ENCODE data around the gene SEZ6L.
A peak's percentile ranks its signal among the peaks of the same experiment; 100 is the strongest.

SEZ6L gene

DNA sequence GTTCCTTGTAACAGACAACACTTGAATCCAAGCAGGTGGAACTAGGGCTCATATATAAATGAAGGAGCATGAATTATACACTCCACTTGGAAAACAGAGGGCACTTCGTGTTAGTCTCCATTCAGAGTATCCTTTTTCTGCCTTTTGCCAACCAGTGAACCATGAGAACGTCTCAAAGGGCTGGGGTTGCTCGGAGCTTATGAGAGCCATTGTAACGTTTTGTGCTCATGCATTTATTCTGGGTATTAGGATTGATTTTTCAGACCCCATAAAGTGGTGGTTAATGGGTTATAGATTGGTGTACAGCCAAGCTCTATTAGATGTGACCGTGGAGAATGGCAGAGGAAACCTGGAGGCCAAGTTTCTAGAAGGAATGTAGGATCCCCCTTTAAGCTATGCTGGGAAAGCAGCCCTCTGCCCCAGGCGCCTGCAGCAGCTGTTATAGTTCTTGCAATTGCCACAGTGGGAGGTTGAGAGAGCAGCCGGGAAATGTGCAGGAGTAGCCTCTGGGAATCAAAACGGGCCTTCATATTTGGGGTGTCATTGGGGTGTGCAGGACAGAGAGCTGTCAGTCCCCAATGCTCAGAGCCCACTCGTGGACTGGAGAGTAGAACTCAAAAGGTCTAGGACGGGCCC lies 205.2 kb downstream of the SEZ6L start:
- TF ChIP-seq, protein P1, sequence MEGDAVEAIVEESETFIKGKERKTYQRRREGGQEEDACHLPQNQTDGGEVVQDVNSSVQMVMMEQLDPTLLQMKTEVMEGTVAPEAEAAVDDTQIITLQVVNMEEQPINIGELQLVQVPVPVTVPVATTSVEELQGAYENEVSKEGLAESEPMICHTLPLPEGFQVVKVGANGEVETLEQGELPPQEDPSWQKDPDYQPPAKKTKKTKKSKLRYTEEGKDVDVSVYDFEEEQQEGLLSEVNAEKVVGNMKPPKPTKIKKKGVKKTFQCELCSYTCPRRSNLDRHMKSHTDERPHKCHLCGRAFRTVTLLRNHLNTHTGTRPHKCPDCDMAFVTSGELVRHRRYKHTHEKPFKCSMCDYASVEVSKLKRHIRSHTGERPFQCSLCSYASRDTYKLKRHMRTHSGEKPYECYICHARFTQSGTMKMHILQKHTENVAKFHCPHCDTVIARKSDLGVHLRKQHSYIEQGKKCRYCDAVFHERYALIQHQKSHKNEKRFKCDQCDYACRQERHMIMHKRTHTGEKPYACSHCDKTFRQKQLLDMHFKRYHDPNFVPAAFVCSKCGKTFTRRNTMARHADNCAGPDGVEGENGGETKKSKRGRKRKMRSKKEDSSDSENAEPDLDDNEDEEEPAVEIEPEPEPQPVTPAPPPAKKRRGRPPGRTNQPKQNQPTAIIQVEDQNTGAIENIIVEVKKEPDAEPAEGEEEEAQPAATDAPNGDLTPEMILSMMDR (conservative IDR thresholded peaks at IDR 0.05; ENCODE audit: low read length): no peak
- no peak for TF ChIP-seq EZH2phosphoT487 (IDR thresholded peaks at IDR 0.05; ENCODE audit: borderline replicate concordance)
- Histone ChIP-seq H3F3A (ENCODE audit: low read depth) (no peaks in the 10 kb centered on the region), H3K36me3 (ENCODE audit: insufficient read depth, low read length) (no peaks in the 10 kb centered on the region), H4K20me1 (ENCODE audit: insufficient read depth, low read length, poor library complexity, severe bottlenecking) (no peaks in the 10 kb centered on the region), H3K4me3 (ENCODE audit: low read length, poor library complexity, severe bottlenecking) (no peak overlapping the region), H2AFZ (ENCODE audit: low read length) (no peak overlapping the region), H3K27me3 (ENCODE audit: insufficient read depth, low read length, poor library complexity, severe bottlenecking) (no peaks in the 10 kb centered on the region), H3K9me2 (replicated peaks; ENCODE audit: low read depth, low read length) (no peaks in the 10 kb centered on the region), H3K4me2 (ENCODE audit: low read depth, low read length, poor library complexity, severe bottlenecking) (no peak overlapping the region), H3K9me3 (ENCODE audit: insufficient read depth, low read depth, low read length) (no peaks in the 10 kb centered on the region), H3K79me2 (ENCODE audit: insufficient read depth, low read length) (no peaks in the 10 kb centered on the region), H3K9ac (ENCODE audit: low read depth, low read length, poor library complexity, severe bottlenecking) (no peak overlapping the region), H3K4me1 (ENCODE audit: insufficient read depth, low read length, poor library complexity, severe bottlenecking) (peaks cover 4% of the 10 kb centered on the region)

GRCh38 chr22:26377170-26377830 lies 208.0 kb downstream of the SEZ6L start:
- Histone ChIP-seq H3K9me2 (replicated peaks; ENCODE audit: low read depth, low read length) (no peaks in the 10 kb centered on the region), H2AFZ (ENCODE audit: low read length) (peak overlapping the region; percentile 62), H4K20me1 (ENCODE audit: insufficient read depth, low read length, poor library complexity, severe bottlenecking) (no peaks in the 10 kb centered on the region), H3K4me1 (ENCODE audit: insufficient read depth, low read length, poor library complexity, severe bottlenecking) (peaks cover 4% of the 10 kb centered on the region), H3K4me2 (ENCODE audit: low read depth, low read length, poor library complexity, severe bottlenecking) (peak overlapping the region; percentile 74), H3K4me3 (ENCODE audit: low read length, poor library complexity, severe bottlenecking) (peak overlapping the region; percentile 60), H3K9ac (ENCODE audit: low read depth, low read length, poor library complexity, severe bottlenecking) (no peak overlapping the region), H3F3A (ENCODE audit: low read depth) (no peaks in the 10 kb centered on the region), H3K79me2 (ENCODE audit: insufficient read depth, low read length) (no peaks in the 10 kb centered on the region), H3K9me3 (ENCODE audit: insufficient read depth, low read depth, low read length) (no peaks in the 10 kb centered on the region), H3K27me3 (ENCODE audit: insufficient read depth, low read length, poor library complexity, severe bottlenecking) (peaks cover 6% of the 10 kb centered on the region), H3K36me3 (ENCODE audit: insufficient read depth, low read length) (no peaks in the 10 kb centered on the region)
- TF ChIP-seq, protein P1 (conservative IDR thresholded peaks at IDR 0.05; ENCODE audit: low read length): peak; percentile 34
- TF ChIP-seq EZH2phosphoT487 (IDR thresholded peaks at IDR 0.05; ENCODE audit: borderline replicate concordance): no peak

- H3F3A ChIP-seq (ENCODE audit: low read depth): no peaks in the 10 kb centered on the region
- no peak for TF ChIP-seq EZH2phosphoT487 (IDR thresholded peaks at IDR 0.05; ENCODE audit: borderline replicate concordance)
- TF ChIP-seq, protein P1 (conservative IDR thresholded peaks at IDR 0.05; ENCODE audit: low read length): no peak
- no peaks in the 10 kb centered on the region for H3K36me3 ChIP-seq (ENCODE audit: insufficient read depth, low read length)
- H2AFZ ChIP-seq (ENCODE audit: low read length): no peak overlapping the region
- peaks cover 4% of the 10 kb centered on the region for H3K4me1 ChIP-seq (ENCODE audit: insufficient read depth, low read length, poor library complexity, severe bottlenecking)
- H3K9ac ChIP-seq (ENCODE audit: low read depth, low read length, poor library complexity, severe bottlenecking): no peak overlapping the region
- peaks cover 8% of the 10 kb centered on the region for H3K27me3 ChIP-seq (ENCODE audit: insufficient read depth, low read length, poor library complexity, severe bottlenecking)
- no peaks in the 10 kb centered on the region for H3K9me2 ChIP-seq (replicated peaks; ENCODE audit: low read depth, low read length)
- no peak overlapping the region for H3K4me2 ChIP-seq (ENCODE audit: low read depth, low read length, poor library complexity, severe bottlenecking)
- no peak overlapping the region for H3K4me3 ChIP-seq (ENCODE audit: low read length, poor library complexity, severe bottlenecking)
- no peaks in the 10 kb centered on the region for H3K79me2 ChIP-seq (ENCODE audit: insufficient read depth, low read length)
- H4K20me1 ChIP-seq (ENCODE audit: insufficient read depth, low read length, poor library complexity, severe bottlenecking): no peaks in the 10 kb centered on the region
- H3K9me3 ChIP-seq (ENCODE audit: insufficient read depth, low read depth, low read length): no peaks in the 10 kb centered on the region
Measured at GRCh38 chr22:26380072-26380830, 211.0 kb downstream of the SEZ6L start.

Data from Loucy (cell line).